GM12878 (cell line): ENCODE measurements around the gene SLC25A44. TPM values are rescaled to one million over a fixed set of nuclear protein-coding genes. Genes with fewer than 3 reads are reported as not detected.

Source experiments
- ATF7 ChIP-seq: fragments of 450-650 bp; IDR thresholded peaks from 2 replicates; pipeline ENCODE4 v1.6.1; 2016; ENCODE audit warnings: low read depth, mild to moderate bottlenecking
- CBX3 ChIP-seq: fragments of 200-600 bp; sonication (generic); IDR thresholded peaks from 2 replicates; pipeline ENCODE4 v1.6.1; 2016; ENCODE audit warnings: low read depth, borderline replicate concordance
- CHD1 ChIP-seq: IDR thresholded peaks from 2 replicates; pipeline ENCODE4 v1.6.1; 2012; ENCODE audit warnings: low read depth, low read length, improper control_type of control experiment
- NFXL1 ChIP-seq: fragments of 450-650 bp; IDR thresholded peaks from 2 replicates; pipeline ENCODE4 v1.6.1; 2017; ENCODE audit warnings: antibody characterized with exemption, mild to moderate bottlenecking, borderline replicate concordance
- PAX8 ChIP-seq: fragments of 450-650 bp; IDR thresholded peaks from 2 replicates; pipeline ENCODE4 v1.6.1; 2017; ENCODE audit warnings: mild to moderate bottlenecking, moderate library complexity
- POU2F2 ChIP-seq: IDR thresholded peaks from 3 replicates; pipeline ENCODE4 v1.6.1; 2011; ENCODE audit warnings: low read depth, mild to moderate bottlenecking, low read length, borderline replicate concordance
- RAD21 ChIP-seq: IDR thresholded peaks from 2 replicates; pipeline ENCODE4 v1.6.1; 2011; ENCODE audit warnings: mild to moderate bottlenecking, low read depth, low read length, moderate library complexity; ENCODE audit not compliant: insufficient read depth
- RBBP5 ChIP-seq: fragments of 200-600 bp; sonication (generic); conservative IDR thresholded peaks from 2 replicates; pipeline ENCODE4 v1.6.1; 2016
- RELA ChIP-seq: fragments of 450-650 bp; IDR thresholded peaks from 2 replicates; pipeline ENCODE4 v1.8.0; 2014; ENCODE audit warnings: borderline replicate concordance; ENCODE audit not compliant: partially characterized antibody
- SMAD1 ChIP-seq: fragments of 450-650 bp; IDR thresholded peaks from 2 replicates; pipeline ENCODE4 v1.6.1; 2018; ENCODE audit warnings: mild to moderate bottlenecking, low read depth; ENCODE audit not compliant: partially characterized antibody
- STAT3 ChIP-seq: IDR thresholded peaks from 2 replicates; pipeline ENCODE4 v1.6.1; 2011; ENCODE audit warnings: low read depth, low read length, improper control_type of control experiment
- SUZ12 ChIP-seq: fragments of 200-600 bp; sonication (generic); IDR thresholded peaks from one replicate; pipeline ENCODE4 v1.6.1; 2018; ENCODE audit warnings: antibody characterized with exemption, mild to moderate bottlenecking; ENCODE audit not compliant: unreplicated experiment
- TARDBP ChIP-seq: IDR thresholded peaks from 2 replicates; pipeline ENCODE4 v1.6.1; 2016; ENCODE audit warnings: borderline replicate concordance
- WRNIP1 ChIP-seq: IDR thresholded peaks from 2 replicates; pipeline ENCODE4 v1.6.1; 2011; ENCODE audit warnings: low read depth, low read length, improper control_type of control experiment, borderline replicate concordance
- ZNF384 ChIP-seq: IDR thresholded peaks from 2 replicates; pipeline ENCODE4 v1.6.1; 2012; ENCODE audit warnings: low read depth, mild to moderate bottlenecking, low read length, improper control_type of control experiment, borderline replicate concordance
- polyA plus RNA-seq, 11 experiments: library from polyadenylated mRNA; depleted of rRNA in 4 of 11; unstranded in 6 of 11; stranded (reverse) in 5 of 11; fragments of >200 nt; fragmentation: Nextera tagmentation in 4 of 11; fragmentation: Illumina TruSeq in 1 of 11; extraction: Ambion mirVana in 4 of 11; extraction: Trizol in 1 of 11; gene quantifications; 1 replicate in 1 of 11; 2 replicates in 10 of 11; pipeline versions ENCODE4 v1.2.1 to v1.2.3, GENCODE V29; 2011 to 2016; ENCODE audit warnings: inconsistent platforms in 2 of 11, missing spikeins in 2 of 11, low read depth in 1 of 11
- total RNA-seq, 4 experiments: library from RNA; depleted of rRNA in 3 of 4; stranded (reverse); fragments of >200 nt in 3 of 4; fragmentation: Illumina TruSeq in 1 of 4; extraction: Trizol in 1 of 4; gene quantifications; 2 replicates each; pipeline versions ENCODE4 v1.2.1 to v1.2.3, GENCODE V29; 2013 to 2021
- TF ChIP-seq, protein P1 (sequence below): IDR thresholded peaks from 2 replicates; pipeline ENCODE4 v1.6.1; 2012; ENCODE audit warnings: mild to moderate bottlenecking, low read depth, low read length
- TF ChIP-seq, protein P2 (sequence below): fragments of 450-650 bp; formaldehyde crosslinking; IDR thresholded peaks from 2 replicates; pipeline ENCODE4 v1.4.0; 2020; ENCODE audit warnings: mild to moderate bottlenecking, moderate library complexity
- TF ChIP-seq, protein P3 (sequence below): fragments of 450-650 bp; conservative IDR thresholded peaks from 2 replicates; pipeline ENCODE4 v1.6.1; 2017; ENCODE audit warnings: mild to moderate bottlenecking, moderate library complexity
- TF ChIP-seq, protein P4 (sequence below): IDR thresholded peaks from 2 replicates; pipeline ENCODE4 v1.6.1; 2011; ENCODE audit warnings: mild to moderate bottlenecking, low read depth, low read length, moderate library complexity; ENCODE audit not compliant: insufficient replicate concordance

Gene SLC25A44
- total and polyA plus RNA-seq, 10 of the 15 experiments (the other 5 are each of a cell fraction or from before 2014, with no cell fraction given) = 7.1 to 43.3 (median 30.4) TPM

DNA sequence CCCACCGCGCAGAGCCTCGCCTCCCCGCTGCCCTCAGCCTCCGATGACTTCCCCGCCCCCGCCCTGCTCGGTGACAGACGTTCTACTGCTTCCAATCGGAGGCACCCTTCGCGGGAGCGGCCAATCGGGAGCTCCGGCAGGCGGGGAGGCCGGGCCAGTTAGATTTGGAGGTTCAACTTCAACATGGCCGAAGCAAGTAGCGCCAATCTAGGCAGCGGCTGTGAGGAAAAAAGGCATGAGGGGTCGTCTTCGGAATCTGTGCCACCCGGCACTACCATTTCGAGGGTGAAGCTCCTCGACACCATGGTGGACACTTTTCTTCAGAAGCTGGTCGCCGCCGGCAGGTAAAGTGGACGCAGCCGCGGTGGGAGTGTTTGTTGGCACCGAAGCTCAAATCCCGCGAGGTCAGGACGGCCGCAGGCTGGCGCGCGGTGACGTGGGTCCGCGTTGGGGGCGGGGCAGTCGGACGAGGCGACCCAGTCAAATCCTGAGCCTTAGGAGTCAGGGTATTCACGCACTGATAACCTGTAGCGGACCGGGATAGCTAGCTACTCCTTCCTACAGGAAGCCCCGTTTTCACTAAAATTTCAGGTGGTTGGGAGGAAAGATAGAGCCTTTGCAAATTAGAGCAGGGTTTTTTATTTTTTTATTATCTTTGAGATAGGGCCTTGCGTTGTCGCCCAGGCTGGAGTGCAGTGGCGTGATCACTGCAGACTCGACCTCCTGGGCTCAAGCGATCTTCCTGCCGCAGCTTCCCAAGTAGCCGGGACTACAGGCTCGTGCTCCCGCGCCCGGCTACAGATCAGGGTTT is 19.1 kb downstream of the SLC25A44 start, which contains the start of gene PMF1 (continued):
- TF ChIP-seq TARDBP (no peak), NFXL1 (no peak), CBX3 (no peak), RELA (no peak), RBBP5 (no peak), WRNIP1 (no peak), ATF7 (peak; percentile 77), RAD21 (no peak), CHD1 (no peak), SMAD1 (peak; percentile 65), STAT3 (no peak), PAX8 (0 out of 2 replicates have a peak, but pooled peaks have one; percentile 73), SUZ12 (no peak), ZNF384 (no peak), POU2F2 (0 out of 3 replicates have a peak, but pooled peaks have one; percentile 52)
- TF ChIP-seq, protein P1, sequence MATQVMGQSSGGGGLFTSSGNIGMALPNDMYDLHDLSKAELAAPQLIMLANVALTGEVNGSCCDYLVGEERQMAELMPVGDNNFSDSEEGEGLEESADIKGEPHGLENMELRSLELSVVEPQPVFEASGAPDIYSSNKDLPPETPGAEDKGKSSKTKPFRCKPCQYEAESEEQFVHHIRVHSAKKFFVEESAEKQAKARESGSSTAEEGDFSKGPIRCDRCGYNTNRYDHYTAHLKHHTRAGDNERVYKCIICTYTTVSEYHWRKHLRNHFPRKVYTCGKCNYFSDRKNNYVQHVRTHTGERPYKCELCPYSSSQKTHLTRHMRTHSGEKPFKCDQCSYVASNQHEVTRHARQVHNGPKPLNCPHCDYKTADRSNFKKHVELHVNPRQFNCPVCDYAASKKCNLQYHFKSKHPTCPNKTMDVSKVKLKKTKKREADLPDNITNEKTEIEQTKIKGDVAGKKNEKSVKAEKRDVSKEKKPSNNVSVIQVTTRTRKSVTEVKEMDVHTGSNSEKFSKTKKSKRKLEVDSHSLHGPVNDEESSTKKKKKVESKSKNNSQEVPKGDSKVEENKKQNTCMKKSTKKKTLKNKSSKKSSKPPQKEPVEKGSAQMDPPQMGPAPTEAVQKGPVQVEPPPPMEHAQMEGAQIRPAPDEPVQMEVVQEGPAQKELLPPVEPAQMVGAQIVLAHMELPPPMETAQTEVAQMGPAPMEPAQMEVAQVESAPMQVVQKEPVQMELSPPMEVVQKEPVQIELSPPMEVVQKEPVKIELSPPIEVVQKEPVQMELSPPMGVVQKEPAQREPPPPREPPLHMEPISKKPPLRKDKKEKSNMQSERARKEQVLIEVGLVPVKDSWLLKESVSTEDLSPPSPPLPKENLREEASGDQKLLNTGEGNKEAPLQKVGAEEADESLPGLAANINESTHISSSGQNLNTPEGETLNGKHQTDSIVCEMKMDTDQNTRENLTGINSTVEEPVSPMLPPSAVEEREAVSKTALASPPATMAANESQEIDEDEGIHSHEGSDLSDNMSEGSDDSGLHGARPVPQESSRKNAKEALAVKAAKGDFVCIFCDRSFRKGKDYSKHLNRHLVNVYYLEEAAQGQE = no peak
- TF ChIP-seq, protein P2, sequence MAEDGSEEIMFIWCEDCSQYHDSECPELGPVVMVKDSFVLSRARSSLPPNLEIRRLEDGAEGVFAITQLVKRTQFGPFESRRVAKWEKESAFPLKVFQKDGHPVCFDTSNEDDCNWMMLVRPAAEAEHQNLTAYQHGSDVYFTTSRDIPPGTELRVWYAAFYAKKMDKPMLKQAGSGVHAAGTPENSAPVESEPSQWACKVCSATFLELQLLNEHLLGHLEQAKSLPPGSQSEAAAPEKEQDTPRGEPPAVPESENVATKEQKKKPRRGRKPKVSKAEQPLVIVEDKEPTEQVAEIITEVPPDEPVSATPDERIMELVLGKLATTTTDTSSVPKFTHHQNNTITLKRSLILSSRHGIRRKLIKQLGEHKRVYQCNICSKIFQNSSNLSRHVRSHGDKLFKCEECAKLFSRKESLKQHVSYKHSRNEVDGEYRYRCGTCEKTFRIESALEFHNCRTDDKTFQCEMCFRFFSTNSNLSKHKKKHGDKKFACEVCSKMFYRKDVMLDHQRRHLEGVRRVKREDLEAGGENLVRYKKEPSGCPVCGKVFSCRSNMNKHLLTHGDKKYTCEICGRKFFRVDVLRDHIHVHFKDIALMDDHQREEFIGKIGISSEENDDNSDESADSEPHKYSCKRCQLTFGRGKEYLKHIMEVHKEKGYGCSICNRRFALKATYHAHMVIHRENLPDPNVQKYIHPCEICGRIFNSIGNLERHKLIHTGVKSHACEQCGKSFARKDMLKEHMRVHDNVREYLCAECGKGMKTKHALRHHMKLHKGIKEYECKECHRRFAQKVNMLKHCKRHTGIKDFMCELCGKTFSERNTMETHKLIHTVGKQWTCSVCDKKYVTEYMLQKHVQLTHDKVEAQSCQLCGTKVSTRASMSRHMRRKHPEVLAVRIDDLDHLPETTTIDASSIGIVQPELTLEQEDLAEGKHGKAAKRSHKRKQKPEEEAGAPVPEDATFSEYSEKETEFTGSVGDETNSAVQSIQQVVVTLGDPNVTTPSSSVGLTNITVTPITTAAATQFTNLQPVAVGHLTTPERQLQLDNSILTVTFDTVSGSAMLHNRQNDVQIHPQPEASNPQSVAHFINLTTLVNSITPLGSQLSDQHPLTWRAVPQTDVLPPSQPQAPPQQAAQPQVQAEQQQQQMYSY = no peak
- TF ChIP-seq, protein P3, sequence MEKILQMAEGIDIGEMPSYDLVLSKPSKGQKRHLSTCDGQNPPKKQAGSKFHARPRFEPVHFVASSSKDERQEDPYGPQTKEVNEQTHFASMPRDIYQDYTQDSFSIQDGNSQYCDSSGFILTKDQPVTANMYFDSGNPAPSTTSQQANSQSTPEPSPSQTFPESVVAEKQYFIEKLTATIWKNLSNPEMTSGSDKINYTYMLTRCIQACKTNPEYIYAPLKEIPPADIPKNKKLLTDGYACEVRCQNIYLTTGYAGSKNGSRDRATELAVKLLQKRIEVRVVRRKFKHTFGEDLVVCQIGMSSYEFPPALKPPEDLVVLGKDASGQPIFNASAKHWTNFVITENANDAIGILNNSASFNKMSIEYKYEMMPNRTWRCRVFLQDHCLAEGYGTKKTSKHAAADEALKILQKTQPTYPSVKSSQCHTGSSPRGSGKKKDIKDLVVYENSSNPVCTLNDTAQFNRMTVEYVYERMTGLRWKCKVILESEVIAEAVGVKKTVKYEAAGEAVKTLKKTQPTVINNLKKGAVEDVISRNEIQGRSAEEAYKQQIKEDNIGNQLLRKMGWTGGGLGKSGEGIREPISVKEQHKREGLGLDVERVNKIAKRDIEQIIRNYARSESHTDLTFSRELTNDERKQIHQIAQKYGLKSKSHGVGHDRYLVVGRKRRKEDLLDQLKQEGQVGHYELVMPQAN = peak; percentile 32; the same call in 1 of the 2 replicates
- TF ChIP-seq, protein P4, sequence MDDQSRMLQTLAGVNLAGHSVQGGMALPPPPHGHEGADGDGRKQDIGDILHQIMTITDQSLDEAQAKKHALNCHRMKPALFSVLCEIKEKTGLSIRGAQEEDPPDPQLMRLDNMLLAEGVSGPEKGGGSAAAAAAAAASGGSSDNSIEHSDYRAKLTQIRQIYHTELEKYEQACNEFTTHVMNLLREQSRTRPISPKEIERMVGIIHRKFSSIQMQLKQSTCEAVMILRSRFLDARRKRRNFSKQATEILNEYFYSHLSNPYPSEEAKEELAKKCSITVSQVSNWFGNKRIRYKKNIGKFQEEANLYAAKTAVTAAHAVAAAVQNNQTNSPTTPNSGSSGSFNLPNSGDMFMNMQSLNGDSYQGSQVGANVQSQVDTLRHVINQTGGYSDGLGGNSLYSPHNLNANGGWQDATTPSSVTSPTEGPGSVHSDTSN = peak; percentile 94
